Aorta (tissue), 5 donors: ENCODE data around the gene LPCAT1. TPM values are rescaled to one million over a fixed set of nuclear protein-coding genes. Genes with fewer than 3 reads are reported as not detected.

Source experiments
- ATAC-seq: fragments of 200-7000 bp; cut with Tn5 transposase; one replicate; pipeline ENCODE4 v1.9.1; 2022; ENCODE audit warnings: moderate library complexity; ENCODE audit not compliant: low FRiP score
- DNase-seq, 2 donors: peaks; one replicate each; pipeline ENCODE4 v3.0.0-alpha.2; 2020
- H3K27ac ChIP-seq, 2 donors: one replicate each; pipeline ENCODE4 v1.5.1; 2013; ENCODE audit warnings: low read length in 2 of 2, mild to moderate bottlenecking in 2 of 2, moderate library complexity in 2 of 2, control low read depth in 1 of 2, inconsistent platforms in 1 of 2, low read depth in 1 of 2
- H3K27me3 ChIP-seq, 2 donors: one replicate each; pipeline ENCODE4 v1.6.1; 2013; ENCODE audit warnings: control low read depth in 1 of 2, low read length in 1 of 2, mild to moderate bottlenecking in 1 of 2, moderate library complexity in 1 of 2; ENCODE audit not compliant: insufficient read depth in 2 of 2, control insufficient read depth in 1 of 2
- H3K36me3 ChIP-seq, 2 donors: one replicate each; pipeline ENCODE4 v1.6.1; 2013; ENCODE audit warnings: control low read depth in 1 of 2, low read length in 1 of 2, mild to moderate bottlenecking in 1 of 2; ENCODE audit not compliant: insufficient read depth in 2 of 2, control insufficient read depth in 1 of 2
- H3K4me1 ChIP-seq, 2 donors: one replicate each; pipeline ENCODE4 v1.6.1; 2013; ENCODE audit warnings: low read length in 2 of 2, control low read depth in 1 of 2, mild to moderate bottlenecking in 1 of 2, moderate library complexity in 1 of 2; ENCODE audit not compliant: insufficient read depth in 2 of 2, control insufficient read depth in 1 of 2
- H3K4me3 ChIP-seq, 2 donors: one replicate each; pipeline ENCODE4 v1.5.1; 2013; ENCODE audit warnings: low read length in 2 of 2, control low read depth in 1 of 2, mild to moderate bottlenecking in 1 of 2
- H3K9me3 ChIP-seq: one replicate; pipeline ENCODE4 v1.6.1; 2013; ENCODE audit warnings: mild to moderate bottlenecking, low read length; ENCODE audit not compliant: control insufficient read depth
- WGBS, 2 donors: extraction: QIAGEN DNeasy Blood & Tissue Kit; methylation state at CpG; one replicate each; pipeline ENCODE4 v1.1.7; 2013; 5-methylcytosine and 5-hydroxymethylcytosine counted together
- intact Hi-C, 2 donors: fragments of 100-400 bp; cut with DNase I; formaldehyde crosslinking; loops; one replicate each; pipeline versions ENCODE4 v1.14.2 to v1.15.0; 2022
- polyA plus RNA-seq, 2 donors: library from polyadenylated mRNA; stranded (reverse); fragments of 200-250 nt; gene quantifications; one replicate each; pipeline ENCODE4 v1.2.3, GENCODE V29; 2013
- total RNA-seq, 2 donors: library from RNA; stranded (reverse); fragmentation: NEBNext Ultra II Directional; extraction: Animal tissue kit (Norgen Biotek cat#: 25700); gene quantifications; one replicate each; pipeline ENCODE4 v1.2.1, GENCODE V29; 2021
- donor health status: healthy with polysubstance abuse.
- donor health status: Bipolar disorder and iron deficiency.
- donor health status: DM: no; HTN: no; CAD: no.
- donor health status: DM: no; HTN: no; CAD: no.
- donor health status: DM: yes; HTN: yes; CAD: no.

The LPCAT1 gene
- total and polyA plus RNA-seq, 4 donors: 6.4 to 68.7 (median 36.4) TPM

DNA sequence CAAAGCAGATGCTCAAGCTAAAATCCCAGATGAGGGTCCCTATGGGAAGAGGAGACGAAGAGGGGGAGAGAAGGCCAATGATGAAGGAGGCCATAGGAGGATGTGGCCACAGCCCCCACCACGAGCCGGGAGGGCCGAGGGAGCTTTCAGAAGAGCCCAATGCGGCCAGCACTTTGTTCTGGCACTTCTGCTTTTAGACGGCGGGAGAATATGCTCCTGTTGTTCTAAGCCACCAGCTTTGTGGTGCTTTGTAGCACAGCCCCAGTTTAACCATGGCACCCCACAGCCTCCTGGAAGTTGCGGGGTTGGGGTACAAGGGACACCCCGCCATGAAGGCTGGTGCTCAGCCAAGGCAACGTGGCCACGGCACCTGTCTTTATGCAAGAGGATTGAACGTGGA, 33.4 kb downstream of the LPCAT1 start:
- Histone ChIP-seq H3K4me1 (no peaks in the 10 kb centered on the region), H3K9me3 (no peaks in the 10 kb centered on the region), H3K27ac (no peak overlapping the region), H3K4me3 (no peak overlapping the region), H3K36me3 (peaks cover 2 to 4% of the 10 kb centered on the region in 2 donors), H3K27me3 (no peaks in the 10 kb centered on the region)
- 91% methylated on average over 12 of the region's 12 CpGs for WGBS, 2 donors
- no peak for DNase-seq
- no peak for ATAC-seq
- intact Hi-C loops: no loop called here

DNA sequence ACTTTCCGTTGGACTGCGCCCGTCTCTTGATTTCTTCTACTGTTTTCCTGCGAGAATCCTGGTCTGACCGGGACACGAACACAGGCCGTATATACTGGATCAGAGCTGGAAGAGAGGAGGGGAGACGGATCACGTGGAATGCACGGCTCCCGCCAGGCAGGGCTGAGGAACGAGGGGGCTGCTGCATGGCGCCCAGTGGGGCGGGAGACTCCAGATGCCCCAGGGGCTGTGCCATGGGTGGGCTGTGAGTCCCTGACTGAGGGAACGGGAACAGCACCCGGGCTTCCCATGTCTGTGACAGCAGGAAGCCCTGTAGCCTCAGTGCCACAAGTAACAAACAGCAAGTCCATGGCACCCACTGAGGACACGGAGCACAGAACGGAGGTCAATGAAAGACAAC, 34.0 kb downstream of the LPCAT1 start:
- Histone ChIP-seq H3K27me3 (no peaks in the 10 kb centered on the region), H3K9me3 (no peaks in the 10 kb centered on the region), H3K36me3 (peaks cover 2 to 4% of the 10 kb centered on the region in 2 donors), H3K4me3 (no peak overlapping the region), H3K27ac (no peak overlapping the region), H3K4me1 (no peaks in the 10 kb centered on the region)
- intact Hi-C loops: no loop called here
- ATAC-seq: no peak
- DNase-seq: no peak
- 93 to 94% methylated on average over 18 of the region's 18 CpGs for WGBS, 2 donors

DNA sequence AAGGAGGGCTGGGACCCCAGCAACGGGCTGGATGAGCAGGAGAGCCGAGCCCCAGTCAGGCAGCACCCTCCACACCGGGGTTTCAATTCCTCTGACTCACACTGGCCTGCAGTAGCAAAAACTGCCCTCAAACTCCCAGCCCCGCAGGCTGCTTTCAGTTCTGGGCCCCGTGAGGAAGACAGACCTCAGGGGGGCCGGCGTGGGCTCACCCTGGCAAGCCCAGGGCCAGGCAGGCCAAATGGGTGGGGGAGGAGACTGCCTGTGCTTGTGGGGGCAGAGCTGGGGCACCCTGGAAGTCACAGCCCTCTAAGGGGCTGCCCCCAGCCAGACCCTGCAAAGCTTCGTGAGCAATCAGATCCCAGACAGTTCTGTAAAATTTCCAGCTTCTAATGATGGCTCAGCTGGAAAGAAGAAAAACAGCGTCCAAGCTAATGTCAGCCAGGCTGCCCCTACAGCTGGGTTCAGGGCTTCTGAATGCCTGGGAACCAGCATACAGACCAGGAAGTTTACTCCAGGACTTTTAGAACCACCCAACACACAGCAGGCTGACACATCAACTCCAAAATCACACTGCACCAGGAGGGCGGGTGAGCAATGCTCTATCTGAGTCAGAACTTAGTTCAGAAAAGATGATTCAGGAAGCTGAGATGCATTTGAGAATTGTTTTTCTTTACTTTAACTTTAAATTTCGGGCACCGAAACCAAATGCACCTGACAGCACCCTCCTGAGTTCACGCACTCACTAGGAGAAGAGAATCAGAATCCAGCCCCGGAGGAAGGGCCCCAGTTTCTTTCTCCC, 34.7 kb downstream of the LPCAT1 start:
- Histone ChIP-seq H3K9me3 (no peaks in the 10 kb centered on the region), H3K4me3 (no peak overlapping the region), H3K27me3 (no peaks in the 10 kb centered on the region), H3K4me1 (no peaks in the 10 kb centered on the region), H3K36me3 (peaks cover under 1 to 4% of the 10 kb centered on the region in 2 donors), H3K27ac (no peak overlapping the region)
- ATAC-seq: no peak
- intact Hi-C loops: no loop called here
- DNase-seq: no peak
- 81 to 82% methylated on average over 14 of the region's 14 CpGs for WGBS, 2 donors

DNA sequence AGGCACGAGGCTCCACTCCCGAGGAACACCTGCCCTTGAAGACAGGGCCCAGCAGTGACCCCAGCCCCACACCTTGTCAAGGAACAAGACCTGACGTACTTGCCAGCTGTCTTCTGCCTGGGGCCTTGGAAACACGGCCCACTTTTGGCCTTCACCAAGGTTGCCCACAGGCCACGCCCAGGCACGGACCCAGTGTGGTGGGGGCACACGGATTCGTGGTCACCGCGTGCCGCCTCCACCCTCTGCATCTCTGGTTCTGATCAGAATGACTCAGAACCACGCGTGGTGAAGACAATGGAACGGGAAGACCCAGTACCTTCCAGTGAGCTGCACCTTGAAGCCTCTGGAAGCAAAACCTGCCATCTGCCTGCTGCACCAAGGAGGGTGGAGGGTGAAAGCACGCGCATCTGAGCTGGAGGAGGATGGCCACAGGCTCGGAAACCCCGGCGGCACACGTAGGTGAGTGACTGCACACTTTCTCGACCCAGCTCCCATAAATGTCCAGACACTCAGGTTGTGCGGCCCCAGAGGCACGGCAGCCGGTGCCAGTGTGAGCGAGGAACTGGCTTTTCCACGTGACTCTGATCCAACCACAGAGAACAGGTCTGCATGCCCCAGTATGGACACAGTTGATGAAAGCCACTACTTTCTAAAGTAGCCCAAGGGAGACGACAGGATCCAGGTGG, 36.5 kb downstream of the LPCAT1 start:
- Histone ChIP-seq H3K27me3 (no peaks in the 10 kb centered on the region), H3K9me3 (no peaks in the 10 kb centered on the region), H3K36me3 (peaks cover 0 to 4% of the 10 kb centered on the region in 2 donors), H3K4me3 (no peak overlapping the region), H3K27ac (no peak overlapping the region), H3K4me1 (no peaks in the 10 kb centered on the region)
- intact Hi-C loops: no loop called here
- DNase-seq (no peak), ATAC-seq (no peak)
- 92 to 93% methylated on average over 27 of the region's 27 CpGs for WGBS, 2 donors

DNA sequence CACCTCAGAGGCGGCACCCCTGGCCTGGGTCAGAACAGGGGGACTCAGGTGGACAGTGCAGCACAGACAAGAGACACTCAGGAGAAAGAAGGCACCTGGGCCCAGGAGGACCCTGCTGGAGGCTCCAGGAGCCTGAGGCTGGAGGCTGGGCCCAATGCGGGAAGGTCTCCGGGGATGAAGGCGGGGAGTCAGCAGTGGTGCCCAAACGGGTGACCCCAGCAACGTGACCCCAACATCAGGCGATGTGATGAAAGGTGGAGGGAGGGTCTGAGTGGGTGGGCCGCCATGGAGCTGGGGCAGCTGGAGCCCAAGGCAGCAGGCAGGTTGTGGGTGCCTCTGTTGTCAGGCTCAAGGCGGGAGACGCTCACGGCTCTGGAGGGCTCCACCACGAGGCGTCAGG, 37.5 kb downstream of the LPCAT1 start:
- Histone ChIP-seq H3K9me3 (no peaks in the 10 kb centered on the region), H3K4me3 (no peak overlapping the region), H3K4me1 (no peaks in the 10 kb centered on the region), H3K27ac (no peak overlapping the region), H3K36me3 (peaks cover 0 to 4% of the 10 kb centered on the region in 2 donors), H3K27me3 (no peaks in the 10 kb centered on the region)
- intact Hi-C loops: no loop called here
- ATAC-seq (no peak), DNase-seq (no peak)
- WGBS, 2 donors: 92 to 93% methylated on average over 13 of the region's 13 CpGs

DNA sequence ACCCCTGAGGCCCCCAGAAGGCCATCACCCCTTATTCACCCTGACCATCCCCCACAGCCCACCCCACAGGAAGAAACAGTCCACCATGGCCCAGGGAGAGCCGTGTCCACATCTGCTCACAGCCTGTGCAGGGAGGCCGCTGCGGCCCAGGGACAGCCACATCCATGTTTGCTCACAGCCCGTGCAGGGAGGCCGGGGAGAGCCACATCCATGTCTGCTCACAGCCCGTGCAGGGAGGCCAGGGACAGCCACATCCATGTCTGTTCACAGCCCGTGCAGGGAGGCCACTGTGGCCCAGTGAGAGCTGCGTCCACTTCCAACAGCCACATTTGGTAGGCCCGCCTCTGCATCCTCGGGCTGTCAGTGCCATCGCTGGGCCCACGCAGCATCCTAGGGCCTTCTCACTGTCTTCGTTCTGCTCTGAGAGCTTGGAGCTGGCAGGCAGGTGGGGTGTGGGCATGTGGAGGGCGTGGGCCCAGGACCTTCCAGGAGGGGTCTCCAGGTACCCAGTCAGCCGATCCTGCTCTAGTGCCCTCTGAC, 38.1 kb downstream of the LPCAT1 start:
- no peak for ATAC-seq
- H3K36me3 ChIP-seq: peaks cover 0 to 4% of the 10 kb centered on the region in 2 donors
- intact Hi-C loops: no loop called here
- no peak overlapping the region for H3K4me3 ChIP-seq
- no peak for DNase-seq
- no peaks in the 10 kb centered on the region for H3K27me3 ChIP-seq
- WGBS, 2 donors: 90% methylated on average over 15 of the region's 15 CpGs
- no peaks in the 10 kb centered on the region for H3K9me3 ChIP-seq
- no peaks in the 10 kb centered on the region for H3K4me1 ChIP-seq
- H3K27ac ChIP-seq: no peak overlapping the region

DNA sequence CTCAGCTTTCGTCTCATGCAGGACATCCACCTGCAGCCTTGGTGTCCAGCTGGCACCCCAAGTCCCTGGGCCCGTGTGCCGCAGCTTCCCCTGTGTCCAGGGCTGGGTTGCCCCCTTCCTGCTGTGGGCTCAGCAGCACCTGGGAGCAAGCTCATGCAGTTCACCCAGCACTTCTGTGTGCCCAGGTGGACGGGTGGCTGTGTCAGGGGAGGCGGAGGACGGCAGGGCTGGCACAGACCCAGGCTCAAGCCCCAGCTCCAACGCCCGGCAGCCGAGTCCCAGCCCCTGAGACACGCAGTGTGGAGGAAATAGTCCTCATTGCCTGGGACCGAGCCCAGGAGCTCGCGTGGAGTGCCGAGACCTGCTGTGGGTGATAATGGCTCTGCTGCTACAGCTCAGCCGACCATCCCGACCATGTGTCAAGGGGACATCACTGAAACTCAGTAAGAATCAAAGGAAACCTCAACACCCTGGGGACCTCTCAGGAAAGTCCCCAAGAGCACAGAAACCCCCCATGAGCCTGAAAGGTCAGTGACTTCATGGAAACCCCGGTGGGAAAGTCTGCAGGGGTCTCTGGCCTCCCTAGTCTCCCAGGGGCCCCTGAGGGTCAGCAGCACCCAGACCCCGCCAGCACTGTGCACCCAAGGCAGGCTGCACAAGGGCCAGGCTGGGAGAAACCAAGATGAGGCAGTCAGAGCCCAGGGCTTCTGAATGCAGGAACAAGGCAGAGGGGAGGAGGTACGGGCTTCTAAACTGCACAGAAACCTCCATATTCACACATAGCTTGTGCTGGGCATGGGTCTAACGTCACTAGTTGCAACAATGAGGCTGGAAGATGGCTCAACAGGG, 38.8 kb downstream of the LPCAT1 start:
- intact Hi-C loops: no loop called here
- DNase-seq (no peak), ATAC-seq (no peak)
- H3K27me3 ChIP-seq: no peaks in the 10 kb centered on the region
- H3K27ac ChIP-seq: no peak overlapping the region
- H3K4me1 ChIP-seq: no peaks in the 10 kb centered on the region
- no peak overlapping the region for H3K4me3 ChIP-seq
- H3K36me3 ChIP-seq: peaks cover 0 to 4% of the 10 kb centered on the region in 2 donors
- 87 to 88% methylated on average over 20 of the region's 20 CpGs for WGBS, 2 donors
- no peaks in the 10 kb centered on the region for H3K9me3 ChIP-seq

DNA sequence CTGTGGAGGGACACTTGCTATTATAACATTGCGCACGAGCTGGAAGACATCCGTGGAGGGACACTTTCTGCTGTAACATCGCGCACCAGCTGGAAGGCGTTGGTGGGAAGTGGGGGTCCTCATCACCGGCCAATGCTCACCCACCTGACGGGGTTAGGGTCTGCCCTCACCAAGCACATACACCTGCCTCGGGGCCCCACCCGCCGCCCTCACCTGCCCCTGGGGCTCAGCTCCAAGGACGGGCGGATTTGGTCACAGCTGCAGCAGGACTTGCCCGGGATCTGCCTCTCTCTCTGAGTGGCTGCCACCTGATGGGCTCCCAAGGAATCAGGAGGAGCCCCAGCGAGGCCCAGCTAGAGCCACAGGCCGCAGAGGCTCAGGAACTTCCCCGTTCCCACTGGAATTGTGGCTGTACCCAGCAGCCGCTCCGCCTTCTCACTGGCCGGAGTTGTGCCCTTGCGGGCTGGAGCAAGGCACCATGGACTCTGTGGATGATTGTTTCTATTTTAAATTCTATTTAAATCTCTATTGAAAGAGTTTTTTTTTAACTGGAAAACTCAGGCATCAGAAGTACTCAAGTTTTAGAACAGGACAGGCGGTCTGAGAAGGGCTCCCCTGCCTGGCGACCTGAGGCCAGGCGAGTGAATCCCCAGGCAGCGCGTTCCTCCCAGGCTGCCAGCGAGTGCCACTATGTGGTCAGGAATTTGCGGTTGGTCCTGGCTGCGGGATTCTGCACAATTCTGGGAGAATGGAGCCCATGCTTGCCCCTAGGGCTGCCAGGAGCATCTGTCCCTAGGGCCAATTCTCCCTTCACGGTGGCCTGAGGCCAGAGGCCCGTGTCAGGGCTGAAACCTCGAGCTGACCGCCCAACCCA, 39.7 kb downstream of the LPCAT1 start:
- DNase-seq (no peak), ATAC-seq (no peak)
- no peaks in the 10 kb centered on the region for H3K4me1 ChIP-seq
- intact Hi-C loops: no loop called here
- H3K27ac ChIP-seq: no peak overlapping the region
- WGBS, 2 donors: 94 to 95% methylated on average over 33 of the region's 33 CpGs
- no peak overlapping the region for H3K4me3 ChIP-seq
- peaks cover 0 to 4% of the 10 kb centered on the region in 2 donors for H3K36me3 ChIP-seq
- H3K27me3 ChIP-seq: no peaks in the 10 kb centered on the region
- H3K9me3 ChIP-seq: no peaks in the 10 kb centered on the region
